Mucosa of descending colon (tissue), 3 donors: ENCODE measurements around the gene TARBP2. TPM values are rescaled to one million over a fixed set of nuclear protein-coding genes. Genes with fewer than 3 reads are reported as not detected.

Experiments used
- ATAC-seq: fragments of 200-7000 bp; cut with Tn5 transposase; one replicate; pipeline ENCODE4 v1.9.1; 2020; ENCODE audit warnings: mild to moderate bottlenecking, moderate library complexity
- DNase-seq, 3 donors: peaks; one replicate each; pipeline ENCODE4 v3.0.0-alpha.2; 2020
- H3K36me3 ChIP-seq: fragments of 200-600 bp; one replicate; pipeline ENCODE4 v1.8.0; 2021; ENCODE audit warnings: low read depth, mild to moderate bottlenecking
- H3K4me1 ChIP-seq: fragments of 200-600 bp; one replicate; pipeline ENCODE4 v1.8.0; 2021; ENCODE audit warnings: low read depth, mild to moderate bottlenecking
- H3K4me3 ChIP-seq: fragments of 200-600 bp; one replicate; pipeline ENCODE4 v1.8.0; 2021; ENCODE audit warnings: mild to moderate bottlenecking
- H3K9me3 ChIP-seq: fragments of 200-600 bp; one replicate; pipeline ENCODE4 v1.8.0; 2021; ENCODE audit warnings: mild to moderate bottlenecking
- intact Hi-C, 2 donors: fragments of 100-400 bp; cut with DNase I in 1 of 2; cut with micrococcal nuclease in 1 of 2; formaldehyde crosslinking; loops; one replicate each; pipeline versions ENCODE4 v1.11.0 to v1.11.1; 2022; cut with DNase I, micrococcal nuclease
- total RNA-seq, 3 donors: library from RNA; stranded (reverse); fragmentation: NEBNext Ultra II Directional in 2 of 3; extraction: Animal tissue kit (Norgen Biotek cat#: 25700) in 2 of 3; gene quantifications; one replicate each; pipeline versions ENCODE4 v1.2.1 to v1.2.4, GENCODE V29; 2021 to 2023
- TF ChIP-seq, protein P1 (sequence below): fragments of 200-600 bp; IDR thresholded peaks from one replicate; pipeline ENCODE4 v1.8.0; 2022; ENCODE audit warnings: antibody characterized with exemption, mild to moderate bottlenecking
- donor health status: DM: no; HTN: no; CAD: no; lungs with moderate emphysema.
- donor health status: DM: no; HTN: no; CAD: no.
- donor health status: DM: no; HTN: yes; CAD: no.

TARBP2 gene
- total RNA-seq, 3 donors from 2014 or later = 22.9 to 26.8 (median 25.1) TPM

DNA sequence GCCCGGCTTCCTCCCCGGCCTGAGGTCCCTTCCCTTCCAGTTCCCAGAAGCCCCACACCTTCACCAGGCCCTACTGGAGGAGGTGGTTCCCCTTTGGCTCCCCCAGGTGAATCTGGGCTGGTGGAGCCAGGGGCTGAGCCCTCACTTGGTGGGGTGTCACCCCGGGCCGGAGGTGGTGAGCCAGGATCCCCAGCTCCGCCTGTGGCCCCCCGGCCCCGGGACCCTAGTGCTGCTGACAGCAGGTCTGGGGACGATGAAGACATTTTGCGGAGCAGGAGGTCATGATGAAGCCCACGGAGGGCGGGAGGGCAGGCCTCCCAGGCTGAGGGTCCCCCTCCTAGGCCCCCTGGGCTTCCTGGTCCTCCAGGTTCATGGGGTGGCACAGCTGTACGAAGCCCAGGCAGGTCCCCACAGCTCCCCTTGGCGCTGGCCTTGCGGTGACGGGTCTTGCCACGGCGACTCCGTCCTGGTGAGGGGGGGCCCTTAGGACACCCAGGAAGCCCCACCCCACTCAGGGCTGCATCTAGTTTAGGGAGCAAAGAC, 18.4 kb upstream of the TARBP2 start:
- no peak for DNase-seq
- ATAC-seq = no peak
- H3K4me3 ChIP-seq = no peak overlapping the region
- no peaks in the 10 kb centered on the region for H3K9me3 ChIP-seq
- TF ChIP-seq, protein P1, sequence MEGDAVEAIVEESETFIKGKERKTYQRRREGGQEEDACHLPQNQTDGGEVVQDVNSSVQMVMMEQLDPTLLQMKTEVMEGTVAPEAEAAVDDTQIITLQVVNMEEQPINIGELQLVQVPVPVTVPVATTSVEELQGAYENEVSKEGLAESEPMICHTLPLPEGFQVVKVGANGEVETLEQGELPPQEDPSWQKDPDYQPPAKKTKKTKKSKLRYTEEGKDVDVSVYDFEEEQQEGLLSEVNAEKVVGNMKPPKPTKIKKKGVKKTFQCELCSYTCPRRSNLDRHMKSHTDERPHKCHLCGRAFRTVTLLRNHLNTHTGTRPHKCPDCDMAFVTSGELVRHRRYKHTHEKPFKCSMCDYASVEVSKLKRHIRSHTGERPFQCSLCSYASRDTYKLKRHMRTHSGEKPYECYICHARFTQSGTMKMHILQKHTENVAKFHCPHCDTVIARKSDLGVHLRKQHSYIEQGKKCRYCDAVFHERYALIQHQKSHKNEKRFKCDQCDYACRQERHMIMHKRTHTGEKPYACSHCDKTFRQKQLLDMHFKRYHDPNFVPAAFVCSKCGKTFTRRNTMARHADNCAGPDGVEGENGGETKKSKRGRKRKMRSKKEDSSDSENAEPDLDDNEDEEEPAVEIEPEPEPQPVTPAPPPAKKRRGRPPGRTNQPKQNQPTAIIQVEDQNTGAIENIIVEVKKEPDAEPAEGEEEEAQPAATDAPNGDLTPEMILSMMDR = no peak
- H3K36me3 ChIP-seq = no peaks in the 10 kb centered on the region
- peaks cover 13% of the 10 kb centered on the region for H3K4me1 ChIP-seq
- intact Hi-C loops = no loop called here

GRCh38 chr12:53483225-53483978, 17.7 kb upstream of the TARBP2 start:
- Histone ChIP-seq H3K4me3 (no peak overlapping the region), H3K36me3 (no peaks in the 10 kb centered on the region), H3K4me1 (peaks cover 13% of the 10 kb centered on the region), H3K9me3 (no peaks in the 10 kb centered on the region)
- TF ChIP-seq, protein P1 = no peak
- intact Hi-C loops = no loop called here
- ATAC-seq (peak; percentile 76), DNase-seq (peak in 2 of 3 donors; percentile 55 to 61)

GRCh38 chr12:53483979-53484377, 17.1 kb upstream of the TARBP2 start:
- TF ChIP-seq, protein P1 = no peak
- no peak for DNase-seq
- intact Hi-C loops = no loop called here
- no peak for ATAC-seq
- Histone ChIP-seq H3K36me3 (no peaks in the 10 kb centered on the region), H3K4me3 (no peak overlapping the region), H3K4me1 (peaks cover 13% of the 10 kb centered on the region), H3K9me3 (no peaks in the 10 kb centered on the region)

DNA sequence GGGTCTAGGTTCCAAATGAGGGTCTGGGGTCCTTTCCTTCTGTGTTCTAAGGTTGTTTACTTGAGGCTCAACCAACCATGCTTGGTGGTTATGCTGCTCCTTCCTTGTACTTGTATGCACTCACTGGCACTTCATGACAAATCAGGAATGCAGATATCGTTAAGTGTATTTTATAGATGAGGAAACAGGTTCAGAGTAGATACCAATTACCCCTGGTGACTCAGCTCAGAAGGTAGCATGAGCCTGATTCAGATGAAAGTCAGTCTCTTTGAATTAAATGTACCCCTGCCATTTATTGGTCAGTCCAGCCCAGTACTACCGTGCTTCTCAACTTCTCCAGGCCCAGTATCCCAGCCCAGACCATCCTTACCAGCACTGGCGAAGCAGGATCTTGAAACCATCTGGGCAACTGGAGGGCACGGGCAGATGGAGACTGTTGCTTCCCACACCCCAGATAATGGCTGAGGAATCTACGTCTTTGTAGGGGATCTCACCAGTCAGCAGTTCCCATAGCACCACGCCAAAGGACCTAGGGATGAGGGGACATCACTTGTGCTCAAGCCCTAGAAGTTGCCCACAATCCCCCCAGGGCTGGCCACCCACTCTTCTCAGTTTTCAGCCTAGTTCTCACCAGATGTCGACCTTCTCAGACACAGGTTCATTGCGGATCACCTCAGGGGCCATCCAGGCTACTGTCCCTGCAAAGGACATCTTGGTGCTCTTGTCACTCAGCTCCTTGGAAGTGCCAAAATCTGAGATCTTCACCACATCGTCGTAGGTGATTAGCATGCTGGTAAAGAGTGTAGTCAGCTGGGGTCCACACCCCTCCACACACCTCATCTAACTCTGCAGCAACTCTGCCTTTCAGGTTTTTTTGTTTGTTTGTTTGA, 16.2 kb upstream of the TARBP2 start:
- Histone ChIP-seq H3K4me3 (no peak overlapping the region), H3K4me1 (peaks cover 13% of the 10 kb centered on the region), H3K36me3 (no peaks in the 10 kb centered on the region), H3K9me3 (no peaks in the 10 kb centered on the region)
- intact Hi-C loops = no loop called here
- DNase-seq = peak in 2 of 3 donors; percentile 25 to 34
- ATAC-seq = peak; percentile 69
- TF ChIP-seq, protein P1 = no peak

- no peaks in the 10 kb centered on the region for H3K36me3 ChIP-seq
- no peaks in the 10 kb centered on the region for H3K9me3 ChIP-seq
- no peak overlapping the region for H3K4me3 ChIP-seq
- H3K4me1 ChIP-seq = peaks cover 13% of the 10 kb centered on the region
- TF ChIP-seq, protein P1 = no peak
- intact Hi-C loops = no loop called here
- DNase-seq = peak in 2 of 3 donors; percentile 30 to 38
- ATAC-seq = no peak
Measured at GRCh38 chr12:53485955-53486735, 14.9 kb upstream of the TARBP2 start.
